Endometrial microvascular endothelial cells (primary cell): ENCODE measurements around the gene FADS2. TPM values are rescaled to one million over a fixed set of nuclear protein-coding genes. Genes with fewer than 3 reads are reported as not detected.

ENCODE experiments used
- in situ Hi-C: cut with HindIII; loops from 2 replicates; pipeline ENCODE4 v1.10.0; 2017; ENCODE audit warnings: low sequenced_read_pairs, low pct_unique_long_range_greater_than_20kb; ENCODE audit errors: inconsistent ontology term
- total RNA-seq: library from RNA; depleted of rRNA; stranded (reverse); fragments of >200 nt; gene quantifications from one replicate; pipeline ENCODE4 v1.2.3, GENCODE V29; 2015; ENCODE audit errors: inconsistent ontology term

FADS2 gene
- total RNA-seq: 121 TPM

- in situ Hi-C loops: no loop called here
Observed at GRCh38 chr11:61827571-61828378, at the start of gene FADS2. TSS of gene FADS2 (plus strand) at chr11:61828300. CDS start at chr11:61828391, 91 bp downstream.

- in situ Hi-C loops: loop anchor here (25.0 kb wide), 1 partner anchor 309 kb away; no protein-coding TSS in a partner anchor
Observed at GRCh38 chr11:61778357-61778886, 49.7 kb upstream of the FADS2 start.

GRCh38 chr11:61778920-61779650 lies 49.0 kb upstream of the FADS2 start:
- in situ Hi-C loops: loop anchor here (25.0 kb wide), 1 partner anchor 308 kb away; no protein-coding TSS in a partner anchor

GRCh38 chr11:61779666-61780525 lies 48.2 kb upstream of the FADS2 start:
- in situ Hi-C loops: loop anchor here (25.0 kb wide), 1 partner anchor 307 kb away; no protein-coding TSS in a partner anchor

GRCh38 chr11:61780581-61781162 lies 47.4 kb upstream of the FADS2 start:
- in situ Hi-C loops: loop anchor here (25.0 kb wide), 1 partner anchor 307 kb away; no protein-coding TSS in a partner anchor

GRCh38 chr11:61781585-61781984 lies 46.5 kb upstream of the FADS2 start:
- in situ Hi-C loops: loop anchor here (25.0 kb wide), 1 partner anchor 306 kb away; no protein-coding TSS in a partner anchor

- in situ Hi-C loops: loop anchor here (25.0 kb wide), 1 partner anchor 305 kb away; no protein-coding TSS in a partner anchor
Observed at GRCh38 chr11:61782299-61782698, 45.8 kb upstream of the FADS2 start.

GRCh38 chr11:61782841-61783240 lies 45.3 kb upstream of the FADS2 start:
- in situ Hi-C loops: loop anchor here (25.0 kb wide), 1 partner anchor 304 kb away; no protein-coding TSS in a partner anchor

GRCh38 chr11:61783717-61784505 lies 44.2 kb upstream of the FADS2 start:
- in situ Hi-C loops: loop anchor here (25.0 kb wide), 1 partner anchor 303 kb away; no protein-coding TSS in a partner anchor

GRCh38 chr11:61784506-61784805 lies 43.6 kb upstream of the FADS2 start:
- in situ Hi-C loops: loop anchor here (25.0 kb wide), 1 partner anchor 303 kb away; no protein-coding TSS in a partner anchor

GRCh38 chr11:61785837-61786402 lies 42.2 kb upstream of the FADS2 start:
- in situ Hi-C loops: loop anchor here (25.0 kb wide), 1 partner anchor 301 kb away; no protein-coding TSS in a partner anchor

GRCh38 chr11:61787928-61788491 lies 40.1 kb upstream of the FADS2 start:
- in situ Hi-C loops: loop anchor here (25.0 kb wide), 1 partner anchor 299 kb away; no protein-coding TSS in a partner anchor

GRCh38 chr11:61791737-61792309 lies 36.3 kb upstream of the FADS2 start:
- in situ Hi-C loops: loop anchor here (25.0 kb wide), 1 partner anchor 295 kb away; no protein-coding TSS in a partner anchor

GRCh38 chr11:61792310-61793082 lies 35.6 kb upstream of the FADS2 start, which contains the start of the genes FEN1 and TMEM258:
TSS of gene FEN1 (plus strand) at chr11:61792911. CDS start at chr11:61795362, 2,451 bp downstream.
TSS of gene TMEM258 (minus strand) at chr11:61792599. CDS start at chr11:61792558, 41 bp downstream.
- in situ Hi-C loops: loop anchor here (25.0 kb wide), 1 partner anchor 295 kb away; no protein-coding TSS in a partner anchor
